HepG2 (cell line): Measurements from ENCODE around the gene SNX21. TPM values are rescaled to one million over a fixed set of nuclear protein-coding genes. Genes with fewer than 3 reads are reported as not detected.

Experiments
- HOXA7 ChIP-seq: sonication (generic); formaldehyde crosslinking; IDR thresholded peaks from 2 replicates; pipeline ENCODE4 v1.8.1; 2022; ENCODE audit warnings: mild to moderate bottlenecking, missing genetic modification reagents, moderate library complexity
- NFIB ChIP-seq: sonication (generic); formaldehyde crosslinking; IDR thresholded peaks from 2 replicates; pipeline ENCODE4 v1.9.0; 2021; ENCODE audit warnings: missing genetic modification reagents, mild to moderate bottlenecking, borderline replicate concordance
- SP4 ChIP-seq: sonication (generic); formaldehyde crosslinking; IDR thresholded peaks from 2 replicates; pipeline ENCODE4 v1.8.1; 2023; ENCODE audit warnings: mild to moderate bottlenecking, missing genetic modification reagents
- SRSF1 ChIP-seq: fragments of 200-400 bp; formaldehyde crosslinking; optimal IDR thresholded peaks from 2 replicates; pipeline ENCODE3; 2017; ENCODE audit warnings: mild to moderate bottlenecking, low read depth, low read length, moderate library complexity
- THYN1 ChIP-seq: sonication (generic); formaldehyde crosslinking; IDR thresholded peaks from 2 replicates; pipeline ENCODE4 v1.8.1; 2023; ENCODE audit warnings: low read depth, mild to moderate bottlenecking, moderate library complexity, missing genetic modification reagents, borderline replicate concordance
- ZNF234 ChIP-seq: sonication (generic); formaldehyde crosslinking; conservative IDR thresholded peaks from 2 replicates; pipeline ENCODE4 v1.5.1; 2020; ENCODE audit warnings: mild to moderate bottlenecking, missing genetic modification reagents
- ZNF841 ChIP-seq: sonication (generic); formaldehyde crosslinking; IDR thresholded peaks from 2 replicates; pipeline ENCODE4 v1.8.1; 2023; ENCODE audit warnings: missing genetic modification reagents, borderline replicate concordance
- ZNF850 ChIP-seq: sonication (generic); formaldehyde crosslinking; conservative IDR thresholded peaks from 2 replicates; pipeline ENCODE4 v1.9.0; 2021; ENCODE audit warnings: mild to moderate bottlenecking, missing genetic modification reagents
- ZNF879 ChIP-seq: sonication (generic); formaldehyde crosslinking; IDR thresholded peaks from 2 replicates; pipeline ENCODE4 v1.8.1; 2023; ENCODE audit warnings: missing genetic modification reagents
- polyA plus RNA-seq, 8 experiments: library from polyadenylated mRNA; depleted of rRNA in 3 of 8; stranded (reverse) in 7 of 8; unstranded in 1 of 8; fragments of >200 nt; fragmentation: Illumina TruSeq in 4 of 8; extraction: Trizol in 4 of 8; gene quantifications; 2 replicates each; pipeline versions ENCODE4 v1.2.1 to v1.2.3, GENCODE V29; 2011 to 2016; ENCODE audit warnings: low read depth in 4 of 8, missing spikeins in 1 of 8, mixed read lengths in 1 of 8; ENCODE audit not compliant: insufficient read depth in 1 of 8
- total RNA-seq, 5 experiments: library from RNA; depleted of rRNA; stranded (reverse); fragments of >200 nt; fragmentation: Illumina TruSeq; extraction: Trizol; gene quantifications; 2 replicates each; pipeline ENCODE4 v1.2.3, GENCODE V29; 2016; ENCODE audit warnings: low read depth in 1 of 5
- TF ChIP-seq, protein P1 (sequence below): sonication (generic); formaldehyde crosslinking; IDR thresholded peaks from 2 replicates; pipeline ENCODE4 v1.5.0; 2020; ENCODE audit warnings: missing genetic modification reagents, mild to moderate bottlenecking, borderline replicate concordance
- TF ChIP-seq, protein P2 (sequence below): sonication (generic); formaldehyde crosslinking; IDR thresholded peaks from 2 replicates; pipeline ENCODE4 v1.4.0; 2020; ENCODE audit warnings: mild to moderate bottlenecking, missing genetic modification reagents, borderline replicate concordance
- TF ChIP-seq, protein P3 (sequence below): sonication (generic); formaldehyde crosslinking; IDR thresholded peaks from 2 replicates; pipeline ENCODE4 v1.4.0; 2020; ENCODE audit warnings: missing genetic modification reagents, borderline replicate concordance
- TF ChIP-seq, protein P4 (sequence below): sonication (generic); formaldehyde crosslinking; conservative IDR thresholded peaks from 2 replicates; pipeline ENCODE4 v1.4.0; 2020; ENCODE audit warnings: mild to moderate bottlenecking, missing genetic modification reagents, moderate library complexity

Gene SNX21
- total and polyA plus RNA-seq, 2 of the 13 experiments (the other 11 are each of a cell fraction or from before 2014, with no cell fraction given): 7.7 to 12.8 TPM

DNA sequence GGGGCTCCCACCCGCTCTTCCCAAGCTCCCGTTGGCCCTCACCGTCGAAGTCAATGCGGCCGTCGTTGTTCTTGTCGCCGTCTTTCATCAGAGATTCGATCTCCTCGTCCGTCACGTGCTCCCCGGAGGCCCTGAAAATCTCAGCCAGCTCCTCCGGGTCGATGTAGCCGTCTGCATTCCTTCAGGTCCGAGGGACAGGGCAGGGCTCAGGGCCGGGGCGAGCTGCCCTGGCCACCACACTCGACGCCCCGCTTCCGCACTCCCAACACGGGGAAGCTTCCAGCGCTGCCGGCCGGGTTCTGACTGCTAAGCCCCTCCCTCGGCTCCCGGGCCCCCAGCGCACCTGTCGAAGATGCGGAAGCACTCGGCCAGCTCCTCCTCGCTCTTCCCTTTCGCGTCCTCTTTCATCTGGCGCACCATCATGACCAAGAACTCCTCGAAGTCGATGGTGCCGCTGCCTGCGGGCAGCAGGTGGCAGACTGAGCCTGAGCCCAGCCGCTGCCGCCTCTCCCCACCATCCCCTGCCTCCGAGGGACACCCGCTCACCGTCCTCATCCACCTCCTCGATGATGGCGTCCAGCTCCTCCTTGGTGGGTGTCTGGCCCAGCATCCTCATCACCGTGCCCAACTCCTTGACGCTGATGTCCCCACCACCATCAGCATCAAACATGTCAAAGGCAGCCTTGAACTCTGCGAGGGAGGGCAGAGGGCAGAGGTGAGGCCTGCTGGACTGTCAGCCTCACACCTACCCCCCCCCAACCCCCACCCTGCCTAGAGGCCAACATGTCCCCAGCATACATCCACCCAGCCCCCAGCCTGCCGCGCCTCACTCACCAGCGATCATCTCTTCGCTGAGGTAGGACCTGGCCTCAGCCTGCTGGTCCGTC, 9.4 kb upstream of the SNX21 start (continued):
- TF ChIP-seq ZNF234 (CRISPR knock-in tag) (peak; percentile 71; the same call in 1 of the 2 replicates), NFIB (CRISPR knock-in tag) (0 out of 2 replicates have a peak, but pooled peaks have one; percentile 44), ZNF841 (CRISPR knock-in tag) (no peak), SP4 (CRISPR knock-in tag) (no peak; the same call in 1 of the 2 replicates), ZNF850 (CRISPR knock-in tag) (no peak), HOXA7 (CRISPR knock-in tag) (0 out of 2 replicates have a peak, but pooled peaks have one; percentile 44), SRSF1 (no peak), ZNF879 (no peak), THYN1 (CRISPR knock-in tag) (no peak)
- TF ChIP-seq, protein P1, sequence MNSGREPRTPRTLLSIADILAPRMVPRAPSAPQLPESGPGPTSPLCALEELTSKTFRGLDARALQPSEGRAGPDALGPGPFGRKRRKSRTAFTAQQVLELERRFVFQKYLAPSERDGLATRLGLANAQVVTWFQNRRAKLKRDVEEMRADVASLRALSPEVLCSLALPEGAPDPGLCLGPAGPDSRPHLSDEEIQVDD (CRISPR knock-in tag): no peak
- TF ChIP-seq, protein P2, sequence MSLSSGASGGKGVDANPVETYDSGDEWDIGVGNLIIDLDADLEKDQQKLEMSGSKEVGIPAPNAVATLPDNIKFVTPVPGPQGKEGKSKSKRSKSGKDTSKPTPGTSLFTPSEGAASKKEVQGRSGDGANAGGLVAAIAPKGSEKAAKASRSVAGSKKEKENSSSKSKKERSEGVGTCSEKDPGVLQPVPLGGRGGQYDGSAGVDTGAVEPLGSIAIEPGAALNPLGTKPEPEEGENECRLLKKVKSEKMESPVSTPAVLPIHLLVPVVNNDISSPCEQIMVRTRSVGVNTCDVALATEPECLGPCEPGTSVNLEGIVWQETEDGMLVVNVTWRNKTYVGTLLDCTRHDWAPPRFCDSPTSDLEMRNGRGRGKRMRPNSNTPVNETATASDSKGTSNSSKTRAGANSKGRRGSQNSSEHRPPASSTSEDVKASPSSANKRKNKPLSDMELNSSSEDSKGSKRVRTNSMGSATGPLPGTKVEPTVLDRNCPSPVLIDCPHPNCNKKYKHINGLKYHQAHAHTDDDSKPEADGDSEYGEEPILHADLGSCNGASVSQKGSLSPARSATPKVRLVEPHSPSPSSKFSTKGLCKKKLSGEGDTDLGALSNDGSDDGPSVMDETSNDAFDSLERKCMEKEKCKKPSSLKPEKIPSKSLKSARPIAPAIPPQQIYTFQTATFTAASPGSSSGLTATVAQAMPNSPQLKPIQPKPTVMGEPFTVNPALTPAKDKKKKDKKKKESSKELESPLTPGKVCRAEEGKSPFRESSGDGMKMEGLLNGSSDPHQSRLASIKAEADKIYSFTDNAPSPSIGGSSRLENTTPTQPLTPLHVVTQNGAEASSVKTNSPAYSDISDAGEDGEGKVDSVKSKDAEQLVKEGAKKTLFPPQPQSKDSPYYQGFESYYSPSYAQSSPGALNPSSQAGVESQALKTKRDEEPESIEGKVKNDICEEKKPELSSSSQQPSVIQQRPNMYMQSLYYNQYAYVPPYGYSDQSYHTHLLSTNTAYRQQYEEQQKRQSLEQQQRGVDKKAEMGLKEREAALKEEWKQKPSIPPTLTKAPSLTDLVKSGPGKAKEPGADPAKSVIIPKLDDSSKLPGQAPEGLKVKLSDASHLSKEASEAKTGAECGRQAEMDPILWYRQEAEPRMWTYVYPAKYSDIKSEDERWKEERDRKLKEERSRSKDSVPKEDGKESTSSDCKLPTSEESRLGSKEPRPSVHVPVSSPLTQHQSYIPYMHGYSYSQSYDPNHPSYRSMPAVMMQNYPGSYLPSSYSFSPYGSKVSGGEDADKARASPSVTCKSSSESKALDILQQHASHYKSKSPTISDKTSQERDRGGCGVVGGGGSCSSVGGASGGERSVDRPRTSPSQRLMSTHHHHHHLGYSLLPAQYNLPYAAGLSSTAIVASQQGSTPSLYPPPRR (CRISPR knock-in tag): no peak
- TF ChIP-seq, protein P3, sequence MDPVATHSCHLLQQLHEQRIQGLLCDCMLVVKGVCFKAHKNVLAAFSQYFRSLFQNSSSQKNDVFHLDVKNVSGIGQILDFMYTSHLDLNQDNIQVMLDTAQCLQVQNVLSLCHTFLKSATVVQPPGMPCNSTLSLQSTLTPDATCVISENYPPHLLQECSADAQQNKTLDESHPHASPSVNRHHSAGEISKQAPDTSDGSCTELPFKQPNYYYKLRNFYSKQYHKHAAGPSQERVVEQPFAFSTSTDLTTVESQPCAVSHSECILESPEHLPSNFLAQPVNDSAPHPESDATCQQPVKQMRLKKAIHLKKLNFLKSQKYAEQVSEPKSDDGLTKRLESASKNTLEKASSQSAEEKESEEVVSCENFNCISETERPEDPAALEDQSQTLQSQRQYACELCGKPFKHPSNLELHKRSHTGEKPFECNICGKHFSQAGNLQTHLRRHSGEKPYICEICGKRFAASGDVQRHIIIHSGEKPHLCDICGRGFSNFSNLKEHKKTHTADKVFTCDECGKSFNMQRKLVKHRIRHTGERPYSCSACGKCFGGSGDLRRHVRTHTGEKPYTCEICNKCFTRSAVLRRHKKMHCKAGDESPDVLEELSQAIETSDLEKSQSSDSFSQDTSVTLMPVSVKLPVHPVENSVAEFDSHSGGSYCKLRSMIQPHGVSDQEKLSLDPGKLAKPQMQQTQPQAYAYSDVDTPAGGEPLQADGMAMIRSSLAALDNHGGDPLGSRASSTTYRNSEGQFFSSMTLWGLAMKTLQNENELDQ (CRISPR knock-in tag): no peak
- TF ChIP-seq, protein P4, sequence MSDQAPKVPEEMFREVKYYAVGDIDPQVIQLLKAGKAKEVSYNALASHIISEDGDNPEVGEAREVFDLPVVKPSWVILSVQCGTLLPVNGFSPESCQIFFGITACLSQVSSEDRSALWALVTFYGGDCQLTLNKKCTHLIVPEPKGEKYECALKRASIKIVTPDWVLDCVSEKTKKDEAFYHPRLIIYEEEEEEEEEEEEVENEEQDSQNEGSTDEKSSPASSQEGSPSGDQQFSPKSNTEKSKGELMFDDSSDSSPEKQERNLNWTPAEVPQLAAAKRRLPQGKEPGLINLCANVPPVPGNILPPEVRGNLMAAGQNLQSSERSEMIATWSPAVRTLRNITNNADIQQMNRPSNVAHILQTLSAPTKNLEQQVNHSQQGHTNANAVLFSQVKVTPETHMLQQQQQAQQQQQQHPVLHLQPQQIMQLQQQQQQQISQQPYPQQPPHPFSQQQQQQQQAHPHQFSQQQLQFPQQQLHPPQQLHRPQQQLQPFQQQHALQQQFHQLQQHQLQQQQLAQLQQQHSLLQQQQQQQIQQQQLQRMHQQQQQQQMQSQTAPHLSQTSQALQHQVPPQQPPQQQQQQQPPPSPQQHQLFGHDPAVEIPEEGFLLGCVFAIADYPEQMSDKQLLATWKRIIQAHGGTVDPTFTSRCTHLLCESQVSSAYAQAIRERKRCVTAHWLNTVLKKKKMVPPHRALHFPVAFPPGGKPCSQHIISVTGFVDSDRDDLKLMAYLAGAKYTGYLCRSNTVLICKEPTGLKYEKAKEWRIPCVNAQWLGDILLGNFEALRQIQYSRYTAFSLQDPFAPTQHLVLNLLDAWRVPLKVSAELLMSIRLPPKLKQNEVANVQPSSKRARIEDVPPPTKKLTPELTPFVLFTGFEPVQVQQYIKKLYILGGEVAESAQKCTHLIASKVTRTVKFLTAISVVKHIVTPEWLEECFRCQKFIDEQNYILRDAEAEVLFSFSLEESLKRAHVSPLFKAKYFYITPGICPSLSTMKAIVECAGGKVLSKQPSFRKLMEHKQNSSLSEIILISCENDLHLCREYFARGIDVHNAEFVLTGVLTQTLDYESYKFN (CRISPR knock-in tag): no peak
